ENCODE data around the gene EFNA4. TPM values are rescaled to one million over a fixed set of nuclear protein-coding genes. Genes with fewer than 3 reads are reported as not detected.

The EFNA4 gene
- polyA plus RNA-seq, 4 donors: 19.2 to 24.8 (median 19.5) TPM

- DNase-seq (ENCODE audit: low read depth in 4 of 4, low spot score in 3 of 4): peak; percentile 93 to 96 (median 94)
Measured at GRCh38 chr1:155084722-155085503, 21.4 kb downstream of the EFNA4 start.

DNA sequence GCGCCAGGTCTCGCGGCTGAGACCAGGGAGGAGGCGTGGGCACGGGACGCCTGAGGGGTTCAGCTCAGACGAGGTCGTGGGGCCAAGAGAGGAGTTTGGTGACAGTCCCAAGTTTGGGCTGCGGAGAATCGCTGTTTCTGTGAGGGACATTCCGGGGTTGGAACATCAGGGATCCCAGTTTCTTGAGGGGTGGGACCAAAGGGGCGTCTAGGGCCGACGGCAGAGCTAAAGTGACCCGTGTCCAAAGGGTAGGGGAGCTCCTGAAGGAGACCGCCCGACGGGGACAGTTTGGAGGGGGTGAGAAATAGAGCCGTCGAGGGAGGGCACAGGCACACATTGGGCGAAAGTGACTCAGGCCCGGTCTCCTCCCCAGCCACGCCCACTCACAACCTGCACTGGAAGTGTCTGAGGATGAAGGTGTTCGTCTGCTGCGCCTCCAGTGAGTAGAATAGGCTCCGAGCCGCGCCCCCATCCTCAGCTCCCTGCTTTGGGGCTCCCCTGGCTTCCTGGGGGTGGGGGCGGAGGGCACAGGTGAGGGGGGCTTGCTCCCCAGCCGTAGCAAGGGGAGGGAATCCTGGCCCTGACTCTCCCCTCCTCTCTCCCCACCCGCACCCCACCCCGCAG is 22.1 kb downstream of the EFNA4 start:
- DNase-seq (ENCODE audit: low read depth in 4 of 4, low spot score in 3 of 4): no peak

- DNase-seq (ENCODE audit: low read depth in 4 of 4, low spot score in 3 of 4): no peak
Measured at GRCh38 chr1:155086128-155086741, 22.7 kb downstream of the EFNA4 start.

- no peak for DNase-seq (ENCODE audit: low read depth in 4 of 4, low spot score in 3 of 4)
Measured at GRCh38 chr1:155086856-155087535, 23.5 kb downstream of the EFNA4 start.

GRCh38 chr1:155091071-155092051 is 27.8 kb downstream of the EFNA4 start:
- no peak for DNase-seq (ENCODE audit: low read depth in 4 of 4, low spot score in 3 of 4)

- DNase-seq (ENCODE audit: low read depth in 4 of 4, low spot score in 3 of 4): no peak
Measured at GRCh38 chr1:155092131-155092530, 28.6 kb downstream of the EFNA4 start.

GRCh38 chr1:155092641-155093040 is 29.1 kb downstream of the EFNA4 start:
- DNase-seq (ENCODE audit: low read depth in 4 of 4, low spot score in 3 of 4): no peak

DNA sequence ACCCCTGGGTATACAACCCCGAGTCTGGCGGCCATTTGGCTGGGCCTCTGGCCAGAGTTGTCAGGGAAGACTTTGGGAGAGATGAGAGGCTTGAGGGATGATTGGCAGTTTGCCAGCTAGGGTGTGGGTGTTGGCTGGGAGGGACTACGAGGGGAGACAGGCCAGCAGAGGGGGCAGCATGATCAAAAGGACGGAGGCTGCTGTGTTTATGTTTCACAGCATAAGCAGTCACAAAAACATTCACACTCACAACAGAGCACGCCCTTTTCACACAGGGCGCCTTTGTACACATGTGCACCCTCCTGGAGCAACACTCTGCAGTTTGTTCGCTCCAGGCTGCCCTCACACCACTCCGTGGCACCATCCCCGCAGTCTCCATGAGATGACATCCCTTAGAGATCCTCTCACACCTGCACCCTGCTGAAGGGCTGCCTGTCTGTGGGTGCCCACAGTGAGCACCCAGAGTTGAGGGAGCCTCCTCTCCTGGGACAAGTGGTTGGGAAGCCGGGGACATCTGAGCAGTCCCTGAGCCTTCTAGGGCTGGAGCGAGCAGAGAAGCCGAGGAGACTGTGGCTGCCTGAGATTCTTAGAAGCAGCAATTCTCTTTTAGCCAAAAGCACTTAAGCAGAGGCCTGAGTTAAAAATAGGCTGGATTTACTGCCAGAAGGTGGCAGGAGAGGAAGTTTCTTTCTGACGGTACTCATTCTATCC is 30.5 kb downstream of the EFNA4 start:
- DNase-seq (ENCODE audit: low read depth in 4 of 4, low spot score in 3 of 4): no peak

GRCh38 chr1:155094622-155094948 is 31.0 kb downstream of the EFNA4 start:
- DNase-seq (ENCODE audit: low read depth in 4 of 4, low spot score in 3 of 4): no peak

DNA sequence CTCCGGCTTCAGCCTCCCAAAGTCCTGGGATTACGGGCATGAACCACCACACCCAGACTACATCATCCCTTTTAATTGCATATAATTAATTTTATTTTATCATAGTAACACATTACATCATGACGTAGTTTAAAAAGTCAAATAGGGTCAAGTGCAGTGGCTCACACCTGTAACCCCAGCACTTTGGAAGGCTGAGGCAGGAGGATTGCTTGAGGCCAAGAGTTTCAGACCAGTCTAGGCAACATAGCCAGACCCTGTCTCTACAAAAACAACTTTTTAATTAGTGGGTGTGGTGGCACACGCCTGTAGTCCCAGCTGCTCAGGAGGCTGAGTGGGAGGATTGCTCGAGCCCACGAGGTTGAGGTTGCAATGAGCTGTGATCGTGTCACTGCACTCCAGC is 35.8 kb downstream of the EFNA4 start:
- DNase-seq (ENCODE audit: low read depth in 4 of 4, low spot score in 3 of 4): no peak

DNA sequence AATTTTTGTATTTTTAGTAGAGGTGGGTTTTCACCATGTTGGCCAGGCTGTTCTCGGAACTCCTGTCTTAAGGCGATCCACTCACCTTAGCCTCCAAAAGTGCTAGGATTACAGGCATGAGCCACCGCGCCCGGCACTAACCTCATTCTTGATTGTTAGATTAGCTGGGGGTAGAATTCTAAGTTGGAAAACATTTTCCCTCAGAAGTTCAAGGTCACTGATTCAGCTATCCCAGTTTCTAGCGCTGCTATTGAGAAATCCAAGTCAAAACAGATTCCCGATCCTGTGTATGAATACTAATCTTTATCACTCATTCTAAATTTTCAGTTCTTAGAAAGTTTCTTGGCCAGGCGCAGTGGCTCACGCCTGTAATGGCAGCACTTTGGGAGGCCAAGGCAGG is 39.8 kb downstream of the EFNA4 start:
- DNase-seq (ENCODE audit: low read depth in 4 of 4, low spot score in 3 of 4): no peak

DNA sequence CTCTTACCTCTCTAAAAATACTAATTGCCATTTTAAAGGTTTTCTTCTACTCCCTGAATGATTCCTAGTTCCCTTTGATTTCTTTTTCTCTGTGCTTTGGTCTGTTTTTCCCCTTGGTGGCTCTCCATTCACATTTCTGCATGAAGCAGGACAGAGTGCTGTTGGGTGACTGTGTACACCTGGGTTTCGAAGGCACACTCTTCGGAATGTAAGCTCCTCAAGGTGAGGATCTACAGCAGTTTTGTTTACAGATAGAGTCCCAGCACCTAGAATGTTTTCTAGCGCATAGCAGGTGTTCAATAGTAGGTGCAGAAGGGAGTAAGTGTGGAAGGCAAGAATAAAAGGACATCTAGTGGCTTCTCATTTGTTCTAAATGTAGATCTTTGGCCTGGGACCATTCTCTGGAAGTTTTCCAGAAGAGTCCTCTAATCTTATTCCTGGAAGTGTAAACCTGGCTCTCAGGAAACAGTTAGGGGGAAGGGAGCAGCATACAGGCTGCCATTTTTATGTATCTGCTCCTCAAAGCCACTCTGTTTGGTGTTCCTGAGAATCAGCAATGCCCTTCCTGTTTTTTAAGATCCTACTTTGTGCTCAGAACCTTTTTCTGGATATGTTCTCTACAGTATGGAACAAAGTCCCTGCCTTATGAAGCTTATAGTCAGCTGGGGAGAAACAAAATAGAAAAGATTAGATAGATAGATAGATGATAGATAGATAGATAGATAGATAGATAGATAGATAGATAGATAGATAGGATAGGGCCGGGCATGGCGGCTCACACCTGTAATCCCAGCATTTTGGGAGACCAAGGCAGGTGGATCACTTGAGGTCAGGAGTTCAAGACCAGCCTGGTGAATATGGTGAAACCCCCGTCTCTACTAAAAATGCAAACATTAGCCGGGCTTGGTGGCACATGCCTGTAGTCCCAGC is 41.3 kb downstream of the EFNA4 start:
- no peak for DNase-seq (ENCODE audit: low read depth in 4 of 4, low spot score in 3 of 4)

DNA sequence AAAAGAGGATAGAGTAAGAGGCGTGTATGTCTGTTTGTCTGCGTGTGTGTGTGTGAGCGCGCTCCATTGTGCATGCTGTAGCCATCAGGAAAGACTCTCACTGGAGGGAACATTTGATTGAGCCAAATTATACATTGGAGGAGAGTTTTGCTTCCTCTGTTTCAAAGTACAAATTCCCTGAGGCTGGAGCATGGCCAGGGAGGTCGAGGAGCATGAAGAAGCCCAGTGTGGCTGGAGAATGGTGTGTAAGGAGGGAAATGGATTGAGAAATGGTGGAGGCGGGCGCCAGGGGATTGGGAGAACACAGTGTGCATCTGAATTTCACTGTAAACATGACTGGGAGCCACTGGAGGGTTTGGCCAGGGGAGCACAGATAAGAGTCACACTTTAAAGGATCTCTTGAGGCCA is 42.1 kb downstream of the EFNA4 start:
- DNase-seq (ENCODE audit: low read depth in 4 of 4, low spot score in 3 of 4): no peak

DNA sequence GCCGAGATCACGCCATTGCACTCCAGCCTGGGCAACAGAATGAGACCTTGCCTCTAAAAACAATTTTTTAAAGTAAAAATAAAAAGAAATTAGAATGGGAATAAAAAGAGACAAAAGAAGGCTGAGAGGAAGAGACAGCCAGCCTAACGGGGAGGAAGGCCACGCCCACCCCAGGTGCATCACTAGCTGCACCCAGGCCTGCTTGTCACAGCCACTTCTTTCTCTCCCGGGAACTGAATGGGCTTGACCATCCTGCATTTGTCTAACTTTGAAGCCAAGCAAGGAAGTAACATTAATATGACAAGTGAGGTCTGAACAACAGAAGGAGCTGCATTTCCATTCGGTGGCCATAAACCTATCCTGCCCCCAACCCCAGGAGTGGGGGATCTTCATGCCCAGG is 43.3 kb downstream of the EFNA4 start:
- DNase-seq (ENCODE audit: low read depth in 4 of 4, low spot score in 3 of 4): no peak

GRCh38 chr1:155107309-155108264 is 44.0 kb downstream of the EFNA4 start:
- DNase-seq (ENCODE audit: low read depth in 4 of 4, low spot score in 3 of 4): no peak

DNA sequence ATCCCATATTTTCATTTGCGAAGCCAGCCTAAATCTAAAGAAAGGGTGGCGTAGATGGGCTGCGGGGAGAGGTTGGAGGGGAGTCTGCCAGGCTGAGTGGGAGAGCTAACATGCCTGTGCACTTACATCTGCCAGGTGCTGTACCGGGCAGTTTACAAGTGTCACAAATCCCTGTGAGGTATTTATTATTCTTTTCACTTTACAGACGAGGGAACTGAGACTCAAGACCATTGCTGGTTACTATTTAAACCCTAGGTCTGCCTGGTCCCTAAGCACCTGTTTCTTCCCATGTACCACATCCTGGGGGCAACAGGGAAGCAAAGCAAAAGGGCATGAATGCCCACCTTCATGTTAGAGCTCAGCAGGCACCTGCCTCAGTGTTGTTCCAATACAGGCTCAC is 44.8 kb downstream of the EFNA4 start:
- no peak for DNase-seq (ENCODE audit: low read depth in 4 of 4, low spot score in 3 of 4)

DNA sequence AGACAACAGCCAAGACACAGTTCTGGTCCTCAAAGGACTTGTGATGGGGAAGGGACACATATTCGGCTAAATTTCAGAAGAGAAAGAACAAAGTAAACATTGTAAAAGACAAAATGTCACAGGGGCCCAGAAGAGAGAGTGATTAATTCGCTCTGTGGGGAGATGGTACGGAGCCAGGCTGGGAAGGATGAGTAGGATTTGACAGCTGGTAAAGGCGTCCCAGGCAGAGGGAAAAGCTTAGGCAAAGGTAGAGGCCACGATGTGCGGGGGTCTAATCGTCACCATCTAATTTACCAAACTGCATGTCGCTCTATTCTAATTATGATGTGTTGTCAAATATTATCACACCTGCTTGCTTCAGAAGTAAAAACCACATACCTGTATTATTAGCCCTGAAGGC is 46.8 kb downstream of the EFNA4 start:
- no peak for DNase-seq (ENCODE audit: low read depth in 4 of 4, low spot score in 3 of 4)

Data from left renal pelvis (tissue), 4 donors.